SK-N-SH treated with all-trans-retinoic acid at 6 μM for 48 hours (cell line): ENCODE measurements around the gene INSIG2.

Experiments used
- ATAC-seq: fragments of 200-7000 bp; cut with Tn5 transposase; 3 replicates; pipeline ENCODE4 v1.9.1; 2020; ENCODE audit warnings: mild to moderate bottlenecking, moderate library complexity
- ARNTL ChIP-seq: fragments of 450-650 bp; formaldehyde crosslinking; IDR thresholded peaks from 2 replicates; pipeline ENCODE4 v1.5.0; 2020; ENCODE audit warnings: low read depth, mild to moderate bottlenecking, moderate library complexity, borderline replicate concordance
- BACH2 ChIP-seq: fragments of 250-450 bp; sonication (Bioruptor Pico); IDR thresholded peaks from 2 replicates; pipeline ENCODE4 v1.9.0; 2021; ENCODE audit warnings: mild to moderate bottlenecking, borderline replicate concordance
- CSDC2 ChIP-seq: fragments of 250-450 bp; sonication (Bioruptor Pico); IDR thresholded peaks from 2 replicates; pipeline ENCODE4 v1.5.0; 2020; ENCODE audit warnings: mild to moderate bottlenecking, moderate library complexity
- CSRNP3 ChIP-seq: fragments of 250-450 bp; sonication (Bioruptor Pico); IDR thresholded peaks from 2 replicates; pipeline ENCODE4 v1.5.1; 2021; ENCODE audit warnings: mild to moderate bottlenecking, moderate library complexity
- ESRRG ChIP-seq: fragments of 250-450 bp; sonication (Bioruptor Pico); IDR thresholded peaks from 2 replicates; pipeline ENCODE4 v1.6.1; 2021; ENCODE audit warnings: mild to moderate bottlenecking
- GLIS3 ChIP-seq: fragments of 250-450 bp; sonication (Bioruptor Pico); IDR thresholded peaks from 2 replicates; pipeline ENCODE4 v1.5.0; 2020; ENCODE audit warnings: mild to moderate bottlenecking, moderate library complexity
- ISL1 ChIP-seq: fragments of 250-450 bp; sonication (Bioruptor Pico); IDR thresholded peaks from 2 replicates; pipeline ENCODE4 v2.1.2; 2022; ENCODE audit warnings: mild to moderate bottlenecking, moderate library complexity
- OSR1 ChIP-seq: fragments of 250-450 bp; sonication (Bioruptor Pico); IDR thresholded peaks from 2 replicates; pipeline ENCODE4 v1.8.0; 2022; ENCODE audit warnings: moderate library complexity, mild to moderate bottlenecking, inconsistent platforms
- PATZ1 ChIP-seq: fragments of 250-450 bp; sonication (Bioruptor Pico); IDR thresholded peaks from 2 replicates; pipeline ENCODE4 v1.8.0; 2020; ENCODE audit warnings: mild to moderate bottlenecking, moderate library complexity, borderline replicate concordance
- PPARA ChIP-seq: fragments of 250-450 bp; sonication (Bioruptor Pico); IDR thresholded peaks from 2 replicates; pipeline ENCODE4 v1.5.0; 2020; ENCODE audit warnings: mild to moderate bottlenecking, borderline replicate concordance
- RARB ChIP-seq: fragments of 250-450 bp; sonication (Bioruptor Pico); IDR thresholded peaks from 2 replicates; pipeline ENCODE4 v1.8.0; 2021; ENCODE audit warnings: mild to moderate bottlenecking, moderate library complexity
- SNAI2 ChIP-seq: fragments of 250-450 bp; sonication (Bioruptor Pico); IDR thresholded peaks from 2 replicates; pipeline ENCODE4 v1.5.0; 2020; ENCODE audit warnings: mild to moderate bottlenecking, moderate library complexity
- TCF4 ChIP-seq: fragments of 250-450 bp; sonication (Bioruptor Pico); IDR thresholded peaks from 2 replicates; pipeline ENCODE4 v1.8.0; 2021; ENCODE audit warnings: mild to moderate bottlenecking, moderate library complexity, borderline replicate concordance
- TOX ChIP-seq: fragments of 250-450 bp; sonication (Bioruptor Pico); IDR thresholded peaks from 2 replicates; pipeline ENCODE4 v1.8.0; 2021; ENCODE audit warnings: mild to moderate bottlenecking, moderate library complexity, borderline replicate concordance
- TSHZ2 ChIP-seq: fragments of 250-450 bp; sonication (Bioruptor Pico); IDR thresholded peaks from 2 replicates; pipeline ENCODE4 v1.5.0; 2020; ENCODE audit warnings: mild to moderate bottlenecking, moderate library complexity
- ZC3H10 ChIP-seq: fragments of 250-450 bp; sonication (Bioruptor Pico); IDR thresholded peaks from 2 replicates; pipeline ENCODE4 v1.5.1; 2021; ENCODE audit warnings: mild to moderate bottlenecking, moderate library complexity
- ZFP3 ChIP-seq: fragments of 250-450 bp; sonication (Bioruptor Pico); IDR thresholded peaks from 2 replicates; pipeline ENCODE4 v1.5.0; 2020; ENCODE audit warnings: mild to moderate bottlenecking, moderate library complexity
- ZNF565 ChIP-seq: fragments of 450-650 bp; formaldehyde crosslinking; conservative IDR thresholded peaks from 2 replicates; pipeline ENCODE4 v1.5.0; 2020; ENCODE audit warnings: low read depth, mild to moderate bottlenecking, moderate library complexity
- ZNF70 ChIP-seq: fragments of 450-650 bp; formaldehyde crosslinking; IDR thresholded peaks from 2 replicates; pipeline ENCODE4 v1.5.0; 2020; ENCODE audit warnings: mild to moderate bottlenecking, moderate library complexity
- ZNF8 ChIP-seq: fragments of 450-650 bp; formaldehyde crosslinking; IDR thresholded peaks from 2 replicates; pipeline ENCODE4 v1.5.0; 2020; ENCODE audit warnings: mild to moderate bottlenecking, moderate library complexity
- TF ChIP-seq, protein P1 (sequence below): fragments of 250-450 bp; sonication (Bioruptor Pico); IDR thresholded peaks from 2 replicates; pipeline ENCODE4 v1.8.0; 2021; ENCODE audit warnings: low read depth, mild to moderate bottlenecking, moderate library complexity, borderline replicate concordance
- TF ChIP-seq, protein P2 (sequence below): fragments of 250-450 bp; sonication (Bioruptor Pico); IDR thresholded peaks from 2 replicates; pipeline ENCODE4 v1.5.1; 2020; ENCODE audit warnings: low read depth, mild to moderate bottlenecking, moderate library complexity

INSIG2 gene

DNA sequence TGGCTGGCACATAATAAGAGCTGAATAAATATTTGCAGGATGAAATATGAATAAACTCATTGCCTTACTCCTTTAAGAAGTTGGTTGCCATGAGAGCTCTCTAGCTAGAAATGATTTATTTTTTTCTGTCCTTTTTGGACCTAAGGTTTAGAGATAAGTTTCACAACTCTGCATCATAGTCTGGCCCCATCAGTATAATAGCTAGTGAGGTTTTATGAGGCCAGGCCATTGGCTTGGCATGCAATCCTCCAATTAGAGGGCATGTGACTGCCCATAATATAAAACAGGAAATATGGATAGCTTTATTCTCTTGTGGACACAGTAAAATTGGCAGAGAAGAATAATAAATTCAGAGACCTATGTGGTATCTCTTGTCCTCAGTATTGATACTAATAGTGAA lies 26.2 kb upstream of the INSIG2 start:
- TF ChIP-seq RARB (no peak), ZFP3 (CRISPR knock-in tag) (no peak), TCF4 (CRISPR knock-in tag) (no peak), ARNTL (CRISPR knock-in tag) (no peak), OSR1 (CRISPR knock-in tag) (no peak), CSDC2 (no peak), SNAI2 (CRISPR knock-in tag) (no peak), GLIS3 (CRISPR knock-in tag) (no peak), ESRRG (no peak), ISL1 (CRISPR knock-in tag) (no peak), PPARA (CRISPR knock-in tag) (no peak), ZNF565 (CRISPR knock-in tag) (no peak), ZNF8 (CRISPR knock-in tag) (no peak), TOX (no peak), TSHZ2 (no peak)
- TF ChIP-seq, protein P1, sequence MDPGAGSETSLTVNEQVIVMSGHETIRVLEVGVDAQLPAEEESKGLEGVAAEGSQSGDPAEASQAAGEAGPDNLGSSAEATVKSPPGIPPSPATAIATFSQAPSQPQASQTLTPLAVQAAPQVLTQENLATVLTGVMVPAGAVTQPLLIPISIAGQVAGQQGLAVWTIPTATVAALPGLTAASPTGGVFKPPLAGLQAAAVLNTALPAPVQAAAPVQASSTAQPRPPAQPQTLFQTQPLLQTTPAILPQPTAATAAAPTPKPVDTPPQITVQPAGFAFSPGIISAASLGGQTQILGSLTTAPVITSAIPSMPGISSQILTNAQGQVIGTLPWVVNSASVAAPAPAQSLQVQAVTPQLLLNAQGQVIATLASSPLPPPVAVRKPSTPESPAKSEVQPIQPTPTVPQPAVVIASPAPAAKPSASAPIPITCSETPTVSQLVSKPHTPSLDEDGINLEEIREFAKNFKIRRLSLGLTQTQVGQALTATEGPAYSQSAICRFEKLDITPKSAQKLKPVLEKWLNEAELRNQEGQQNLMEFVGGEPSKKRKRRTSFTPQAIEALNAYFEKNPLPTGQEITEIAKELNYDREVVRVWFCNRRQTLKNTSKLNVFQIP (CRISPR knock-in tag), result no peak
- TF ChIP-seq, protein P2, sequence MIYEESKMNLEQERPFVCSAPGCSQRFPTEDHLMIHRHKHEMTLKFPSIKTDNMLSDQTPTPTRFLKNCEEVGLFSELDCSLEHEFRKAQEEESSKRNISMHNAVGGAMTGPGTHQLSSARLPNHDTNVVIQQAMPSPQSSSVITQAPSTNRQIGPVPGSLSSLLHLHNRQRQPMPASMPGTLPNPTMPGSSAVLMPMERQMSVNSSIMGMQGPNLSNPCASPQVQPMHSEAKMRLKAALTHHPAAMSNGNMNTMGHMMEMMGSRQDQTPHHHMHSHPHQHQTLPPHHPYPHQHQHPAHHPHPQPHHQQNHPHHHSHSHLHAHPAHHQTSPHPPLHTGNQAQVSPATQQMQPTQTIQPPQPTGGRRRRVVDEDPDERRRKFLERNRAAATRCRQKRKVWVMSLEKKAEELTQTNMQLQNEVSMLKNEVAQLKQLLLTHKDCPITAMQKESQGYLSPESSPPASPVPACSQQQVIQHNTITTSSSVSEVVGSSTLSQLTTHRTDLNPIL, result no peak
- ATAC-seq, result no peak

DNA sequence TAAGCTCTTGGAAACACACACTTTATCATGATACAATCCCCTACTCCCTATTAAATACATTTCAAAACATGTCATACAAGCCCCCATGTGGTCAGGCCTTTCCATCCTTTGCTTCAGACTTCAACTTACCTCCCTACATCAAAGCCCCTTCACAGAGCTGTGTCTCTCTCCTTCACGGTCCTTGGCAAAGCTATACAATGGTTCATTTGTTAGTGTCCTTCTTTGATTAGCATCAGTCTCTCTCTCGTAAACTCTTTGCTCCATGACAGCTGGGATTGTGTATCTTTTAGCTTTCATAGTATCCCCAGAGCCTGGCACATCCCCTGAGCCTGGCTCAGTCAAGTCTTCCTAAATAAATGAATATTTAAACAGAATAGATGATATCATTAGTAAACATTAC lies 25.6 kb upstream of the INSIG2 start:
- ATAC-seq, result no peak
- TF ChIP-seq ISL1 (CRISPR knock-in tag) (no peak), ESRRG (no peak)

DNA sequence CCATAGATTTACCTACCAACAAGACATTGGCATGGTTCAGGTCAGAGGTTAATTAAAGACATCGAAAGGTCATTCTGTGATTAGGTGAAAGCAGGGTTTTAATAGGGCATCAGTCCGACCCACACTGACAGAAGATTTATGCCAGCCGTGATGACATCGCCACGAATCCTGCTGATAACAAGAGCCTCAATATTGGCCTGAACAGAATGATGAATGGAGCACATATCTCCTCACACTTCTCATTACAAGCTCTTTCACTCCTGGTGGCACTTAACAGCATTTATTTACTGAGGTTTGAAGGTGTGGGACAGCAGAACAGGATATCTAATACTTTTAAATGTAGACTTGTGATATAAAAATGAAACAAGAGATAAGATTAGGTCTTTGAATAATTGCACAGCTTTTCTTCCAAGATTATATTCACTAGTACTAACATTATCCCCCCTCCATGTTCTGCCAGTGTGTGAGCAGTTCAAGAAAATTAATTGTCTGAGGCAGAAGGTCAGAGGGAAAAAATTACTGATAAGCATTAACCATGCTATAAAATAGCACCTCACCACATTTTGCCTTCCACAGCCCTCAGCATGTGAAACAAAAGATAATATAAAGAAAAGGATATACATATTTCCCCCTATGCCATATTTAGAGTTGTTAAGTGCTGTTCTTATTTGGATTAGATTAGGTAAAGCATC lies 23.1 kb upstream of the INSIG2 start:
- TF ChIP-seq ISL1 (CRISPR knock-in tag), result no peak
- no peak for TF ChIP-seq ESRRG
- no peak for TF ChIP-seq TCF4 (CRISPR knock-in tag)
- TF ChIP-seq OSR1 (CRISPR knock-in tag), result no peak
- TF ChIP-seq ZNF70 (CRISPR knock-in tag), result no peak
- TF ChIP-seq BACH2 (CRISPR knock-in tag), result no peak
- no peak for TF ChIP-seq CSRNP3
- no peak for TF ChIP-seq ZNF8 (CRISPR knock-in tag)
- TF ChIP-seq SNAI2 (CRISPR knock-in tag), result no peak
- TF ChIP-seq ARNTL (CRISPR knock-in tag), result no peak
- TF ChIP-seq ZC3H10, result no peak
- TF ChIP-seq TOX, result no peak

GRCh38 chr2:118065921-118066511 lies 22.3 kb upstream of the INSIG2 start:
- no peak for ATAC-seq
- TF ChIP-seq SNAI2 (CRISPR knock-in tag) (no peak), ARNTL (CRISPR knock-in tag) (no peak), ZFP3 (CRISPR knock-in tag) (no peak), BACH2 (CRISPR knock-in tag) (no peak), PPARA (CRISPR knock-in tag) (no peak), TCF4 (CRISPR knock-in tag) (no peak), RARB (no peak), GLIS3 (CRISPR knock-in tag) (no peak), TOX (no peak), ZNF565 (CRISPR knock-in tag) (no peak), PATZ1 (CRISPR knock-in tag) (no peak), ZNF8 (CRISPR knock-in tag) (no peak)
- TF ChIP-seq, protein P1 (CRISPR knock-in tag), result no peak

More for the DNA sequence above, 23.1 kb upstream of the INSIG2 start:
- ATAC-seq, result no peak
